OCI-LY3 (cell line): ENCODE measurements around the gene USP53.

Experiments
- CTCF ChIP-seq: fragments of 200-600, 300-600 bp; sonication (generic); IDR thresholded peaks from 2 replicates; pipeline ENCODE4 v1.5.1; 2014; ENCODE audit warnings: antibody characterized with exemption, low read length, low read depth
- EZH2phosphoT487 ChIP-seq: fragments of 200-600 bp; shearing (Covaris generic); IDR thresholded peaks from 2 replicates; pipeline ENCODE4 v1.6.1; 2018; ENCODE audit warnings: antibody characterized with exemption, mixed run types, low read depth

- TF ChIP-seq CTCF (no peak), EZH2phosphoT487 (no peak)
These were observed 46.7 kb upstream of the USP53 start for GRCh38 chr4:119165767-119166166.
